GM19438 (cell line): ENCODE results near the gene CTNNA3.

Source experiments
- ATAC-seq: cut with Tn5 transposase; IDR thresholded peaks from one replicate; pipeline ENCODE4 v1.9.1; 2021; ENCODE audit warnings: low read depth; ENCODE audit not compliant: unreplicated experiment

CTNNA3 gene

GRCh38 chr10:67666416-67667034, 29.5 kb downstream of the CTNNA3 start:
- ATAC-seq: no peak

- no peak for ATAC-seq
These were observed 30.5 kb downstream of the CTNNA3 start for GRCh38 chr10:67665491-67665890.

GRCh38 chr10:67664942-67665341, 31.1 kb downstream of the CTNNA3 start:
- ATAC-seq: no peak

GRCh38 chr10:67663449-67664087, 32.4 kb downstream of the CTNNA3 start:
- ATAC-seq: no peak

- no peak for ATAC-seq
These were observed 33.6 kb downstream of the CTNNA3 start for GRCh38 chr10:67662415-67662814.

GRCh38 chr10:67659497-67659896, 36.5 kb downstream of the CTNNA3 start:
- no peak for ATAC-seq

- no peak for ATAC-seq
These were observed 38.2 kb downstream of the CTNNA3 start for GRCh38 chr10:67657775-67658174.

- no peak for ATAC-seq
These were observed 45.4 kb downstream of the CTNNA3 start for GRCh38 chr10:67650558-67650957.

GRCh38 chr10:67648613-67649229, 47.3 kb downstream of the CTNNA3 start:
- ATAC-seq: no peak

- ATAC-seq: no peak
These were observed 65.1 kb downstream of the CTNNA3 start for GRCh38 chr10:67630904-67631303.

- ATAC-seq: no peak
These were observed 66.5 kb downstream of the CTNNA3 start for GRCh38 chr10:67629461-67629971.

GRCh38 chr10:67622984-67623383, 73.0 kb downstream of the CTNNA3 start:
- ATAC-seq: no peak

- ATAC-seq: no peak
These were observed 73.5 kb downstream of the CTNNA3 start for GRCh38 chr10:67622511-67622910.

GRCh38 chr10:67621834-67622233, 74.2 kb downstream of the CTNNA3 start:
- ATAC-seq: no peak

GRCh38 chr10:67618116-67618515, 77.9 kb downstream of the CTNNA3 start:
- no peak for ATAC-seq

GRCh38 chr10:67612577-67613537, 83.1 kb downstream of the CTNNA3 start:
- peak; percentile 89 for ATAC-seq

- no peak for ATAC-seq
These were observed 83.8 kb downstream of the CTNNA3 start for GRCh38 chr10:67612176-67612575.

- ATAC-seq: no peak
These were observed 85.8 kb downstream of the CTNNA3 start for GRCh38 chr10:67609996-67610793.

- no peak for ATAC-seq
These were observed 88.0 kb downstream of the CTNNA3 start for GRCh38 chr10:67608001-67608400.

- no peak for ATAC-seq
These were observed 88.5 kb downstream of the CTNNA3 start for GRCh38 chr10:67607472-67607871.
